ENCODE data around the gene SERPINB6.
"Not testable (repeated sequence)": the region's sequence is repeated elsewhere in the genome, so short reads cannot be mapped to it uniquely, and the experiment has no call there.

SERPINB6 gene

DNA sequence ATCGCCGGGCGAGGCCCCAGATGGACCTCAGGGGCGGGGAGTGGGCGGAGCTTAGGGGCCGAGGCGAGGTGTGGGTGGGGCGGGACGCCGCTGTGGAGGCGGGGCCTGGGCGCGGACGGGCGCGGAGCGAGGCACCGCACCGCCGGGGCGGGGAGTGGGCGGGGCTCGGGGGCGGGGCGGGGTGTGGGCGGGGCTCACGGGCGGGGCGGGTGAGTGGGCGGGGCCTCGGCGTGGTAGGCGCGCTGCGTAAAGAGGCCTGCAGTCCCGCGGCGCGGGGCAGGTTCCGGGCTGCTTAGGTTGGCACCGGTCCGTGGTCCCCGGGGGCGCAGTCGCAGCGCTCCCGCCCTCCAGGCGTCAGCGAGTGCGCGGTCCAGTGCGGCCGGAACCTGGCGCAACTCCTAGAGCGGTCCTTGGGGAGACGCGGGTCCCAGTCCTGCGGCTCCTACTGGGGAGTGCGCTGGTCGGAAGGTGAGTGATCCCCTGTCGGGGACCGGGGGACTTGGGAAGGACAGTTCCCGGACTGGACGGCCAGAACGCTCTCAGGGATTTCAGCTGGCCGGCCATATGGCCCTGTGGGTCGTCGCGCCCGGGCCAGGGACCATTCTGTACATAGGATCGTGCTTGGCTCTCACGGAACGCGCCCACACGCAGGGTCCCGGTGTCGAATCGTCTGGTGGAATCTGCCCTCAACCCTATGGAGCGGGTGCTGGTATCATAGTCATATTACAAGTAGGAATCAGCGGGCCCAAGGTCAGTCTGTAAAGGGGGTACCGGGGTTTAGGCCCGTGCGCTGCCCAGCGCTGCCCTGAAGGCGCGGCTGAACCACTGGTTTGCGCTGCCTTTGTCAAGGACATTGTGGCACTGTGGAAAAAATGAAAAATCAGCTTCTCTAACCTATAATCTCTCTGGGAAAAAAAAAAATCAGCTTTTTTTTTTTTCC, 28.5 kb upstream of the SERPINB6 start, which contains the start of gene NQO2:
Gene NQO2 (plus strand): TSS at position 277 of the 940 bp plus-strand sequence. CDS start 6,659 bp downstream, outside the sequence.
- DNase-seq (ENCODE audit: low read depth in 2 of 2, low spot score in 1 of 2) = peak; percentile 76 to 85

DNA sequence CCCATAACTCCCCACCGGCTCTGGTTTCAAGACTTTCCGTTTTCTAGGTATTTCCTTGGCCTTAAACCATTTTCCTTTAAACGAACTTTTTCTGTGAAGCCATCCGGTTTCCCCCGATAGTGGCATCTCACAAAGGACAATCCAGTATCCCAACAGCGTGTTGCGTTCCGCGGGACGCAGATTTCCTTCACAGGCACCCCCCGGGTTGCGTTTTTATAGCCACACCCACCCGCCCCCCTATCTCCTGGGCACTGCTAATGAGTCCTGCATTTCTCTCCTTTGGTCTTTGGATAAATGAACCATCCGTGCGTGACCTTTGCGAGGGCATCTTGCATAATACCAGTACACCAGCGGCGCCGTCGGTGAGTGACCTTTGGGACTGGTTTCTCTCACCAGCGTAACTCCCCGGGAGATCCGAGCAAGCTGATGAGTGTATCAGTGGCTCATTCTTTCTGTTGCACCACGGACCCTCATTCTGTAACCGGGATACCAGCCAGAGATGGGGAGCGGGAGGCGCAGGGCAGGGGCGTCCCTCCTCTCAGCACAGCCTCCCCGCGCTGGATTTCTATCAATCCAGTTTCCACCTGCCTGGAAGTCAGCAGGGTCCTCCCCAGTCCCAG, 27.7 kb upstream of the SERPINB6 start:
- DNase-seq (ENCODE audit: low read depth in 2 of 2, low spot score in 1 of 2) = no peak

DNA sequence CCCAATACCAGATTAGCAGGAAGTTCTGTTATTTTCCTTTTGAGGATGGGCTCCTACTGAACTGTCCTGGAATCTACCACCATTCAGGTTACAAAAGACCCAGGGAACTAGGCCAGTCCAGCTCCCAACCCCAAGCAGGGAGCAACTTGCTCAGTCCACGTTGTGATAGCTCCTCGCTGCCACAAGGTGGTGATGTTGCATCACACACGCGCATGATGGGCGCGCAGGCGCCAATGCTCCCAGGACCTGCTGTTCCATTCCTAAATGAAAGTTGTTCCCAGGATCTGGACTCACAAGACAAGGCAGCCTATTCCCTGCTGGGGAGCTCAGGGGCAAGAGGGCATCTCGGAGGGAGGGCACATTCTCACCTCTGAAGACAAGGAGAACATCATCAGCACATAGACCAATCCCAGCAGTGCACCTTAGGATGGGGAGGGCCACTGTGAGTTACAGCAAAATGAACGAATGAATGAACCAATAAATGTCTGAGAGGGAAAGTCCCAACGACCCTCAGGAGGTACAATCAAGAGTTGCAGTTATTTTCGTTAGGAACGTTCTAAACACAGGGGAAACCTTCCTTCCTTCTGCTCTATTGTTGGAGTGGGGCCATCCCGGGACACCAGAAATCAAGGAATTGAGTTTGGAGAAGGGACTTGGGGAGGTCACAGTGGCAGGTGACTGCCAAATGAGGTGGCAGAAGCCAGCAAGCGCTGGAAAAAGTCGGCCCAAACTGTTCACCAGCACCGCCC, 27.1 kb upstream of the SERPINB6 start:
- not testable (repeated sequence) for DNase-seq (ENCODE audit: low read depth in 2 of 2, low spot score in 1 of 2)

DNA sequence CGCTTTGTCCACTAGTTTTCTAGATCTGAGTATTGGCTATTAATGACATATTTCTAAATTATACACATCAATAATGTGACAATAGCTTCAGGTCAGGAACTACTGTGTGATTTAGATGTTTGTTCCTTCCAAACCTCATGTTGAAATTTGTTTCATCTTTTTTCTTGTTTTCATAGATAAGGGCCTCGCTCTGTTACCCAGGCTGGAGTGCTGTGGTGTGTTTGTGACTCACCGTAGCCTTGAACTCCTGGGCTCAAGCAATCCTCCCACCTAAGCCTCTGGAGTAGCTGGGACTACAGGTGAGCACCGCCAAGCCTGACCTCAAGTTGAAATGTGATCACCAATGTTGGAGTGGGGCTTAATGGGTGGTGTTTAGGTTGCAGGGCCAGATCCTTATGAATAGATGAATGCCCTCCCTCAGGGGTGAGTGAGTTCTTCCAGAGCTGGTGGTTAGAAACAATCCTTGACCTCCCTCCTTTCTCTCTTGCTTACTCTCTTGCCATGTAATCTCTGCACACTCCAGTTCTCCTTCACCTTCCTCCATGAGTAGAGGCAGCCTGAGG, 22.5 kb upstream of the SERPINB6 start:
- DNase-seq (ENCODE audit: low read depth in 2 of 2, low spot score in 1 of 2) = no peak

DNA sequence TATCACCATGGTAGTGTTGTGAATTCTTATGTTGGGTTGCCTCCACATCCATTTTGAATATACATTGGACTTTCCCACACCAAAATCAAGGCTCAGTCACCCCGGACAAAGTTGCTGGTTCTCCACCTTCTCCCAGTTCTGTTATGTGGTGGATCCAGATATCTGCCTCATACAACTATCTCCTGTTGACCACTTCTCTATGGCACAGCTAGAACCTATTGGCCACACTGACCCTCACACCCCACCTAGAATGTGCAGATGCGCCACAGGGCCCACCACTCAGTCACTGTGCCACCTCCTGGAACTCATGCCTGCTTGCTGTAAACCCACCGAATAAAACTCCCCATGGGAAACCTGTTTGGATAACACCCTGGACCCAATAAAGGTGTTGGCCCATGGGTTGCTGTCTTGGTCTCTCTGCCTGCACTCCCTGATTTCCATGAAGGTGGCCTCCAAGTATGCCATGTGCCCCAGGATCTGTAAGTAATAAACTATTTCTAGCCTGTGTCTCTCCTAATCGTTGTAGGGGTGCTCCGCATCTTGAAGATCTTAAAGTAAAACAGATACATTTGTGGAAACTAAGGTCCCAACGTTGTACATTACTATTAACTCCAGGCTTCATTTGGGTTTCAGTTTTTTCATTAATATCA, 21.1 kb upstream of the SERPINB6 start:
- DNase-seq (ENCODE audit: low read depth in 2 of 2, low spot score in 1 of 2) = no peak

DNA sequence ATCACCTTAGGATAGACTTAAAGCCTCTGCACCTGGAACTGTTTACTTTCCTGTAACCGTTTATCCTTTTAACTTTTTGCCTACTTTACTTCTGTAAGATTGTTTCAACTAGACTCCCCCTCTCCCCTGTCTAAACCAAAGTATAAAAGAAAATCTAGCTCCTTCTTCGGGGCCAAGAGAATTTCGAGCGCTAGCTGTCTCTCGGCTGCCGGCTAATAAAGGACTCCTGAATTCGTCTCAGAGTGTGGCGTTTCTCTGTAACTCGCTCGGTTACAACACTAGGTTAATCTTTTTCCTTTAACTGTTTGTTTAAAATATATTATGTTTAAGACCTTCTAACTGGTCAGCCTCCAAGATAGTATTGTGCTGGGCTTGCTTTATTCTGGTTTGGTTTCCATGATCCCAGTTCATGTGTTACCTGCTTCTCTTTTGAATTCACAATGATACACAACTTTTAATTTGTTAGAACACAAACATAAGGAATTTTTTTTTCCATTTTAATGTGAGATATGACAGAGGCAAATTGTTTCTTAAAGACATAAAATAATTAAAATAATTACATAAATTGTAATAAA, 19.7 kb upstream of the SERPINB6 start:
- no peak for DNase-seq (ENCODE audit: low read depth in 2 of 2, low spot score in 1 of 2)

DNA sequence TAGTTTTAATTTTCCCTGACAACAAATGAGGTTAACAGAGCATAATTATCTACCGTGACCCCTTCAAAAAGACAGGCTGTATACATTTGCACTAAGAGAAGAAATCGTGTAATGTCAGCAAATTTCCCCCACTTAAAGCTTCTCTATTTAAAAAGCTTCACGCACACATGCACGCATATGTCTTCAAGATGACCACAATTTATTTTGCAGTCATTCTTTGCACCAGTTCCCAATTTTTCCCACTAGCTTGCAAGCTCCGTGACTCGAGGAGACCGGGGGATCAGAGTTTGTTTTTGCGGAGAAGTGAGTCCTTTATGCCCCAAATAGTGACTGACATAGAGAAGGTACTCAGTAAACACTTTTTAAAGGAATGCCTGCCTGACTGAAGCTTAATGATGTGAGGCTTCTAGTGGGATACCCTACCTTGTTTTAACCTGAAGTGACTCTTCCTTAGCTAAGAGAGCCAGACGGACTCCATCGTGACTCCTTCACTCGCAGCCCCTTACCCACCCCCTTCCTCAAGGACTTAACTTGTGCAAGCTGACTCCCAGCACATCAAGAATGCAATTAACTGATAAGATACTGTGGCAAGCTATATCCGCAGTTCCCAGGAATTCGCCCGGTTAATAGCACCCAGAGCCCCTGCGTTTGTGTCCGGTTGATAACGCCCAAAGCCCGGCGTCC, 19.0 kb upstream of the SERPINB6 start:
- no peak for DNase-seq (ENCODE audit: low read depth in 2 of 2, low spot score in 1 of 2)

DNA sequence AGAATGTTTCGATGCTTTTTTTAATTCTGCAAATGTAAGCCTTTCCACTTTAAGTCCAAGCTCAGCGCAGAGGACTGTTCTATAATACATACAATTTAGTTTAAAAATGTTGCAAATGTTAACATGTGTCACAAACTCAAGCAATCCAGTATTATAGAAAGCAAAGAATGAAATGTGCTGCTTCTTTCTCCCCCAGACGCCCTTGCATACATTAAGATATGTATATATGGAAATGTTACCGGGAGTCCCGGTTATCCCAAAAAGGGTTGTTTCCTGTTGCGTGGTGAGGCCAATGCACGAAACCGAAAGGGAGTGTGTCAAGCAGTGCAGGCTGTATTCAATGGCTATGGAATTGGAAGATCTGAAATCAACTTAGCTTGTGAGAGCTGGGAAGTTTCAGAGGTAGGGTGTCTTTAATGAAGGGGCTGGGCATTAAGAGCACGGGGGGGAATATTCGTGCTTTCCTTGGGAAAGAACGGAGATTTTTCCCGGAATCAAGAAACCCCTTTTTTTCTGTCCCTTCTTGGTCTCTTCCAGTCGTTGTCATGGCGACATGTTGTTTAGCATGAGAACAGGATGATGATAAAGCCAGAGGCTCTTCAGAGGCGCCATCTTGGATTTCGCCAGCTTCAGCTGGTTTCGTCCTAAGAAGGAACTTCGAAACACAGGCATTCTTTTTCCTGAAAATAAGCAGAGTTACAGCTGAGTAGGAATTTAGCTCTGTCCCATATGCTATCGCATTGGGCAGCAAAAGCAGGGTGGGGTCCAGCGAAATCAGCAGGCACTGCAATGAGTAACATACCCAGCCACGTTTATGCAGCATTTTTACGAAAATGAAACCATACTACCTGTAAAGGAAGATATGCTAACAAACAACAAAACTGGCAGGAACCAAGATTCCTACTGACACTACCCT, 18.2 kb upstream of the SERPINB6 start:
- peak; percentile 50 to 57 for DNase-seq (ENCODE audit: low read depth in 2 of 2, low spot score in 1 of 2)

DNA sequence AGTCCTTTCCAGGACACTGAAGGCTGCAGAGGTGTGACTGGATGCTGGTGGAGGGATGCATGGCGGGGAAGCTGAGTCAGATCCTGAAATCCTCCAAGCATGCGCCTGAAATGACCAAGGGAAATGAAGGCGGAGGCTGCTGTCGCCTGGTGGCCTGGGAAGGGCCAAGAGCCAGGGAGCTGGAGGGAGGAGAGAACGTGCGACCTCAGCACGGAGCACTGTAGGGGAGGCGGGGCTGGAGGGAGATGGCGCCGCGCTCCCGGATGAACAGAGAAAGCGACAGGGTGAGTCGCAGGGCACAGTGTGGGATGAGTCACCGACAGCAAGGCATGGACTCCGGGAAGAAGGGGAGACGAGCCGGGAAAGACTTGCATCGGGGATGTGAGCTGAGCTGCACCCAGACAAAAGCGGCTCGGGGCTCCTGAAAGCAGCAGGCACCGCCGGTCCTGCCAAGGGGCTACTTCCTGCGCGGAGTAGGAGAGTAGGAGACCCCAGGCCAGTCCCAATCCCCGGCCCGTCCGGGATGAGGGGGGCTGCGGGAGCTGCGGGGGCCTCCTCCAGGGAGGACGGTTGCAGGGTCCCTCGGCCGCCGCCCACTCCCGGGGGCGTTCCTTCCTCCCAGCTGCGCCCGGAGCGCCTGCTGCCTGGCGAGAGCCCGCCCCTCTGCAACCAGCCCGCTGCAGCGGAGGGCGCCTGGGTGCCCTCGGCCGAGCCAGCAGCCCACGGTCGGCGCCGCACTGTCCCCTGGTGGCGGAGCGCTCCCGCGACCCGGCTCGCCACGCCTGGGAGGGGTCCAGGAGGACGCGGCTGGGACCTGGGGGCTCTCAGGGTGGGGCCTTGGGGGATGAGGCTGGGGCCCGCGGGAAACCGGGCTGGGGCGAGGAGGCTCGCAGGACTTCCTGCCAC, 17.3 kb upstream of the SERPINB6 start:
- DNase-seq (ENCODE audit: low read depth in 2 of 2, low spot score in 1 of 2) = peak; percentile 49 to 66

DNA sequence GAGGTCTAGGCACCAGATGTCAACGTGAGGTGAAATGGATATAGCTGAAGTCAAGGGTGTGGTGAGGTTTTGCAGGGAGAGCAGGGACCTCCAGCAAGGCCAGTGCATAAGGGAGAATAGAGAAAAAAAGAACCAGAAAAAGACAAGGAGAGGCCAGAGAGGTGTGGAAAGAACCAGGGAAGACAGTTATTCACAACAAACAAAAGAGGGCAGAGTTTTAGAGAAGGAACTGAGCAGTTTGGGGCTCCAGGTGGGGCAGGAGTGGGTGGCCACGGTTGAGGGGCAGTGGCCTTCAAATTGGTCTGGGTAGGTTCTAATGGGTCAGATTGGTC, 16.7 kb upstream of the SERPINB6 start:
- no peak for DNase-seq (ENCODE audit: low read depth in 2 of 2, low spot score in 1 of 2)

DNA sequence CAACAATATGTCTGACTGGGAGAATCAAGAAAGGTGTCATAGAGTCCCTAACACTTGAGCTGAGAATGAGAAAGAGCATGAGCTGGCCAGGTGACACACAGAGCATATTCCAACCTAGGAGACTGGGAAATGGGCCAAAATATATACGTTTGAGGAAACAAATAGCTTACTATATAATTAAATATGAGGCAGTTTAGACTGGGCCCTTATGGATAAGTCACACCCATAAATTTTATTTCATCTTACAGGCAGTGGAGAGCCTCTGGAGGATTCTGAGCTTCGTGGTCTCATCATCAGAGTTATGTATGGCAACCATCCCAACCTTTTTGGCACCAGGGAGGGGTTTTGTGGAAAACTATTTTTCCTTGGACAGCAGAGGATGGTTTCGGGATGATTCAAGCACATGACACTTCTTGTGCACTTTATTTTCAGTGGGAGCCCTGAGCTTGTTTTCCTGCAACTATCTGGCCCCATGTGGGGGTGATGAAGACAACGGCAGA, 15.4 kb upstream of the SERPINB6 start:
- DNase-seq (ENCODE audit: low read depth in 2 of 2, low spot score in 1 of 2) = no peak

DNA sequence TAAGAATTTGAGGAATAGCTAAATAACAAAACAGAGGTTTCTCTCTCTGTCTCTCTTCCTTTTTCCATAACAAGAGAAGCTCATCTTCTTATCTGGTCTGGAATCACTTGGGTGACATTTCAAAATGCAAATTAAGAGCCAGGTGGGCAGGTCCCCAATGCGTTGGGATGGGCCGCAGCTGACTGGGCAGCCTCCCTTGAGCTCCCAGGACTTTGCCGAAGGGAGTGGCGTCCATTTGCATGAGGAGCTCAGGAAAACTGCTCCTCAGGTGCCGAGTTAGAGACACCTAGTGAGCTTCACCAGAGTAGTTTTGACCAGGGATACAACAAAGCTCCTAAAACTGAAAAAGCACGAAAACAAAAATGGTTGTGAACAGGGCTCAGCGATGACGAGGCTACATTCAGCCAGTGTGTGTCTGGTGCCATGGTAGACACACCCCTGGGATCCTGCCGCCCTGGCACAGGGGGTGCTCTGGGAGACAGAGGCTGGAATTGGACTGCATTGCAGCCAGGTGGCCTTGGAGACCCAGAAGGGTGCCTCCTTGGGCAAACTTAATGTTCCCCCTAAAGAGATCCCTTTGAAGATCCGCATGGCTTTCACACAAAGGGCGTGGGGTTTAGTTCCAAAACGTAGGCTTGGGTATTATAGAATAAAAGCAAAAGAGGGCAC, 13.5 kb upstream of the SERPINB6 start:
- no peak for DNase-seq (ENCODE audit: low read depth in 2 of 2, low spot score in 1 of 2)

DNA sequence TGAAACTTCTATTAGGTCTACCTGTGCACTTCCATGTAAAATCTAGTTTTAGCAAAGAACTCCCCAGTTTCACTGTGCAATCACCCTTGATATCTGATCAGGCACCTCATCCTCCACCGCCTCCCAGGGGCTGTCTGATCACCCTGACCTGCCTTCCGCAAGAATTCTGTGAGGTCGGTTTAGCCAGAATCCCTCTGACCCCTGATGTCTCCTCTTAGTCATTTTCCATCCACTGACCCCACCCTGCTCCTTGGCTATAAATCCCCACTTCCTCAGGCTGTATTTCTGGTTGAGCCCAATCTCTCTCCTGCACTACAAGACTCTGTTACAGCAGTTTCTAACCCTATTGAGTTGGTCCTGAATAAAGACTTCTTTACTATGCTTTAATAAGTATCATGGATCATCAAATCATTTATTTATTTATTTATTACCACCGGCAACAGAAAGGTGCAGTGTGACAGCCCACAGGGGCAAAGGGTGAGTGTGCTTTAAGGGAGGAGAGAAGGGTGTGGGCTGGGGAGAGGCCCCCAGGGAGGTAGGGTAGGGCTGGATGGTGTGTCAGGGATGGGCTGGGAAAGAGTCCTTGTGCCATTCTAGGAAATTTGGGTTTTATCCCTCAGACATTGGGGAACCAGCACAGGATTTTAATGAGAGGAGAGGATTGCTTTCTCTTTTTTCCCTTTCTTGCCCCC, 11.2 kb upstream of the SERPINB6 start:
- DNase-seq (ENCODE audit: low read depth in 2 of 2, low spot score in 1 of 2) = no peak

DNA sequence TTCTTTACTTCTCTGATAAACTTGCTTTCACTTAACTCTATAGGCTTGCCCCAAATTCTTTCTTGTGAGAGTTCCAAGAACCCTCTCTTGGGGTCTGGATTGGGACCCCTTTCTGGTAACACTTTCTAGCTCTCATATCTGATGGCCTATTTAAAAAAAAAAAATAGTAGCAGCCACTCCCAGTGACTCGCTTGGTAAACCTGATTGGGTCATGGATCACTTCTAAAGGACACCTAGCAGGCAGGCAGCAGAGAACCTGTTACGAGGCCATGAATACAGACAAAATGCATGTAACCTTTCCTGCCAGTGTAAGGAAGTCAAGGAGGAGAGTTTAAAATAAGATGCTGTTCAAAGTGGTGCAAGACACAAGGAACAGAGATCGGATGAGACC, 9.1 kb upstream of the SERPINB6 start:
- no peak for DNase-seq (ENCODE audit: low read depth in 2 of 2, low spot score in 1 of 2)

DNA sequence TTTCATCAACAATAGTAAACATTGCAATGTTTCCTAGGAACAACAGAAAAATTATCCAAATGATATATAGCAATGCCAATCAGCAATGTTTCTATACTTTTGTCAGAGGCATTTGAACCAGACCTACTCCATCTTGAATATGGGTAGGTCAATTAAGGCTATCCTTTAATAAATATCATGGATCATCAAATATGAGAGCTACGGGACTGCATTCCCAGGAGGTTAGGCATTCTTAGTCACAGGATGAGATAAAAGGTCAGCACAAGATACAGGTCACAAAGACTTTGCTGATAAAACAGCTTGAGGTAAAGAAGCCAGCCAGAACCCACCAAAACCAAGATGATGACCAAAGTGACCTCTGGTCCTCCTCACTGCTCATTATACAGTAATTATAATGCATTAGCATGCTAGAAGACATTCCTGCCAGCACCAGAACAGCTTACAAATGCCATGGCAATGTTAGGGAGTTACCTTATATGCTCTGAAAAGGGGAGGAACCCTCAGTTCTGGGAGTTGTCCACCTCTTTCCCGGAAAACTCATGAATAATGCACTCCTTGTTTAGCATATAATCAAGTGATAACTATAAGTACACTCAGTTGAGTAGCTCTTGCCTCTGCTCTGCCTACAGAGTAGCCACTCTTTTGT, 8.6 kb upstream of the SERPINB6 start:
- no peak for DNase-seq (ENCODE audit: low read depth in 2 of 2, low spot score in 1 of 2)

DNA sequence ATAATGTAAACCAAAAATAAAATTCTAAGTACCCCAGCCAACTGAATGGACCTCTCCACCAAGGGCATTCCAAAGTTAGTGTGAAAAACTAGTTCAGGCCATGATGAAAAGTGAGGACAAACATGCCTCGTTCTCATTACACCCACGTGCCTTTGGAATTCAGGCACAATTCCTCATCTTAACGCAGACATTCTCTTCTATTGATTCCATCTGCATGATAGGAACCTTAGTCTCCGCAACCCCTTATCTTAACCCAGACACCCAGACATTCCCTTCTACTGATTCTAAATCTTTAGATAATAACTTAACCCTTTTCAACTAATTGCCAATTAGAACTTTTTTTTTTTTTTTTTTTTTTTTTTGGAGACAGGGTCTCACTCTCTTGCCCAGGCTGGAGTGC, 7.6 kb upstream of the SERPINB6 start:
- DNase-seq (ENCODE audit: low read depth in 2 of 2, low spot score in 1 of 2) = no peak
